K562 (cell line): Measurements from ENCODE around the gene ZNF318. TPM values are rescaled to one million over a fixed set of nuclear protein-coding genes. Genes with fewer than 3 reads are reported as not detected.

Experiments
- CHD4 ChIP-seq: fragments of 200-600 bp; sonication (generic); IDR thresholded peaks from 3 replicates; pipeline ENCODE4 v1.6.1; 2012; ENCODE audit warnings: low read depth, mild to moderate bottlenecking, mixed read lengths, low read length, inconsistent platforms; ENCODE audit not compliant: insufficient read depth, insufficient replicate concordance, poor library complexity, severe bottlenecking
- KDM5B ChIP-seq: fragments of 200-600 bp; sonication (generic); IDR thresholded peaks from 2 replicates; pipeline ENCODE4 v1.6.1; 2012; ENCODE audit warnings: low read depth, mild to moderate bottlenecking, moderate library complexity, low read length, control low read depth, inconsistent platforms; ENCODE audit not compliant: insufficient replicate concordance
- TCF3 ChIP-seq: sonication (generic); formaldehyde crosslinking; IDR thresholded peaks from 2 replicates; pipeline ENCODE4 v1.4.0; 2020; ENCODE audit warnings: mild to moderate bottlenecking, missing genetic modification reagents
- XRCC3 ChIP-seq: fragments of 450-650 bp; IDR thresholded peaks from 2 replicates; pipeline ENCODE4 v1.6.1; 2017; ENCODE audit warnings: mild to moderate bottlenecking, moderate library complexity
- polyA plus RNA-seq, 8 experiments: library from polyadenylated mRNA; depleted of rRNA in 4 of 8; stranded (reverse) in 5 of 8; unstranded in 3 of 8; fragments of >200 nt; fragmentation: Nextera tagmentation in 2 of 8; fragmentation: Illumina TruSeq in 1 of 8; extraction: Ambion mirVana in 2 of 8; extraction: Trizol in 1 of 8; gene quantifications; 2 replicates each; pipeline versions ENCODE4 v1.2.1 to v1.2.3, GENCODE V29; 2011 to 2014; ENCODE audit warnings: inconsistent platforms in 1 of 8, missing spikeins in 1 of 8
- total RNA-seq, 7 experiments: library from RNA; depleted of rRNA in 6 of 7; stranded (reverse); fragments of >200 nt in 6 of 7; fragmentation: Illumina TruSeq in 2 of 7; extraction: Trizol in 2 of 7; gene quantifications; 2 replicates each; pipeline versions ENCODE4 v1.2.1 to v1.2.3, GENCODE V29; 2011 to 2021; ENCODE audit warnings: low replicate concordance in 1 of 7
- TF ChIP-seq, protein P1 (sequence below), 3 experiments: IDR thresholded peaks in 2 of 3; conservative IDR thresholded peaks in 1 of 3; 2 replicates each; pipeline ENCODE4 v1.5.1; 2011 to 2012; ENCODE audit warnings: low read length in 3 of 3, mild to moderate bottlenecking in 3 of 3, control low read depth in 2 of 3, improper control_type of control experiment in 1 of 3, inconsistent platforms in 1 of 3, low read depth in 1 of 3, mixed read lengths in 1 of 3, moderate library complexity in 1 of 3; ENCODE audit not compliant: insufficient read depth in 2 of 3
- TF ChIP-seq, protein P2 (sequence below): IDR thresholded peaks from 2 replicates; pipeline ENCODE4 v1.6.1; 2014; ENCODE audit warnings: antibody characterized with exemption

Gene ZNF318
- total and polyA plus RNA-seq, 9 of the 15 experiments (the other 6 are each of a cell fraction or from before 2014, with no cell fraction given), result 3.2 to 19.0 (median 9.2) TPM

DNA sequence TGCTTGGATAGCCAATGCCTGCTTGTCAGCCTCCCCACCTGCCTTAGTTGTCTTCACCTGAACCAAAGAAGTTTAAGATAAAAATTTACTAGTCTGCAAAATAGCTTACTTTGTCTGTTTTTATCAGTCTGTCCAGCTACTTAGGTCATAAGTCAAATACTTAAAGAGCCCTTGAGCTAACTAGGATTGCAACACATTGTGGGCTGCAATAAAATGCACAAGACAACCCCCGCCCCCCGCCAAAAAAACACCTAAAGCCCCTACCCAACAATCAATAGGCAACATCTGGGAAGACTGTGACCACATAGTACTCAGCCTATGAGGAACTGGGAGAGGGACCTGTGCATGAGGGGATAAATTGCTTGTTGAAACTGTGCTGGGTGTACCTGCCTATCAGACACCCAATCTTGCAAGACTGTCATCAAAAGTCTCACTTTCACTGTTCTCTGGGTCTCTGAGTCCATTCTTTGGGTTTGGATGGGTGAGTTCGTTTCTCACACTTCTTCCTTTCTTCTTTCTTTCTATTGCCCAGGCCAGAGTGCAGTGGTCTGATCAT lies 30.6 kb upstream of the ZNF318 start (continued):
- TF ChIP-seq CHD4, result no peak
- no peak for TF ChIP-seq KDM5B
- TF ChIP-seq, protein P1, sequence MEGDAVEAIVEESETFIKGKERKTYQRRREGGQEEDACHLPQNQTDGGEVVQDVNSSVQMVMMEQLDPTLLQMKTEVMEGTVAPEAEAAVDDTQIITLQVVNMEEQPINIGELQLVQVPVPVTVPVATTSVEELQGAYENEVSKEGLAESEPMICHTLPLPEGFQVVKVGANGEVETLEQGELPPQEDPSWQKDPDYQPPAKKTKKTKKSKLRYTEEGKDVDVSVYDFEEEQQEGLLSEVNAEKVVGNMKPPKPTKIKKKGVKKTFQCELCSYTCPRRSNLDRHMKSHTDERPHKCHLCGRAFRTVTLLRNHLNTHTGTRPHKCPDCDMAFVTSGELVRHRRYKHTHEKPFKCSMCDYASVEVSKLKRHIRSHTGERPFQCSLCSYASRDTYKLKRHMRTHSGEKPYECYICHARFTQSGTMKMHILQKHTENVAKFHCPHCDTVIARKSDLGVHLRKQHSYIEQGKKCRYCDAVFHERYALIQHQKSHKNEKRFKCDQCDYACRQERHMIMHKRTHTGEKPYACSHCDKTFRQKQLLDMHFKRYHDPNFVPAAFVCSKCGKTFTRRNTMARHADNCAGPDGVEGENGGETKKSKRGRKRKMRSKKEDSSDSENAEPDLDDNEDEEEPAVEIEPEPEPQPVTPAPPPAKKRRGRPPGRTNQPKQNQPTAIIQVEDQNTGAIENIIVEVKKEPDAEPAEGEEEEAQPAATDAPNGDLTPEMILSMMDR (IDR thresholded peaks at IDR 0.05 in 2 of 3, conservative IDR thresholded peaks at IDR 0.05 in 1 of 3; ENCODE audit: insufficient read depth in 2 of 3, low read depth in 1 of 3, low read length in 3 of 3), result no peak
- TF ChIP-seq, protein P2, sequence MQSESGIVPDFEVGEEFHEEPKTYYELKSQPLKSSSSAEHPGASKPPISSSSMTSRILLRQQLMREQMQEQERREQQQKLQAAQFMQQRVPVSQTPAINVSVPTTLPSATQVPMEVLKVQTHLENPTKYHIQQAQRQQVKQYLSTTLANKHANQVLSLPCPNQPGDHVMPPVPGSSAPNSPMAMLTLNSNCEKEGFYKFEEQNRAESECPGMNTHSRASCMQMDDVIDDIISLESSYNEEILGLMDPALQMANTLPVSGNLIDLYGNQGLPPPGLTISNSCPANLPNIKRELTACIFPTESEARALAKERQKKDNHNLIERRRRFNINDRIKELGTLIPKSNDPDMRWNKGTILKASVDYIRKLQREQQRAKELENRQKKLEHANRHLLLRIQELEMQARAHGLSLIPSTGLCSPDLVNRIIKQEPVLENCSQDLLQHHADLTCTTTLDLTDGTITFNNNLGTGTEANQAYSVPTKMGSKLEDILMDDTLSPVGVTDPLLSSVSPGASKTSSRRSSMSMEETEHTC, result no peak
- TF ChIP-seq TCF3, result peak; percentile 46
- TF ChIP-seq XRCC3, result no peak
